ENCODE data around the gene RNF166. TPM values are rescaled to one million over a fixed set of nuclear protein-coding genes. Genes with fewer than 3 reads are reported as not detected.

Gene RNF166
- total RNA-seq, 1 donor from 2014 or later: 50.6 TPM

DNA sequence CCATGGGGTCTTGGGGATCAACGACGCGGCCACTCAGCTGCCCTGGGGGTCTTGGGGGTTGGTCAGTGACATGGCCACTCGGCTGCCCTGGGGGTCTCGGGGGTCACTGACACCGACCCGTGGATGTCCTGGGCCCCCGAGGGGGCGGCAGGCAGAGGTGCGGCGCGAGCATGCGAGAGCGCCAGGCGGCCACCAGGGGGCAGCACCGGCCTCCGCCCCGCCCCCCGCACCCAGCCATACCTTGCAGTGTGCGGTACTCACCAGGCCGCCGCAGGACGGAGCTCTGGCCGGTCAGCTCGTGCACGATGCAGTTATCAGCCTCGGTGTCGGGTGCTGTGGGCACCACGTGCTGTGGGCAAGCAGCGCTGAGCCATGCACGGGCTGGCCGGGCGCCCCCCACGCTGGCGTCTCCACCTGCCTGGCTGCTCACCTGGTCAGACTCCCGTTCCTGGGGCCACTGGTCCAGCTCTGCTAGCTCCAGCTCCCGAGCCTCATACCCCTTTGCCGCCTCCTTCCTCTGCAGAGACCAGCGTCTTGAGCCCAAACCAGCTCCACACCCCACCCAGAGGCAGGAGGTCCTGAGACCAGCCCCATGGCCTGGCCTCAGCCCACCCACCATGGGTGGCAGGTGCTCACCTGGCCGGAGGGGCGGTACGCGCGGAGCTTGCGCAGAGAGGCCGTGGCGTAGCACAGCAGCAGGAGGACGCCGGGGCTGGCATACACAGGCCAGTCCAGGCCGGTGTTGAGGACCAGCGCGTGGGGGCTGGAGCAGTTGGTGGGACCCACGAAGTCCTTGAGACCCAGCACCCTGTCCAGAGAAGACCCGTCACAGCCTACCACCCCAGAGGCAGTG is 31.3 kb upstream of the RNF166 start:
- no peaks in the 10 kb centered on the region for H3K9me3 ChIP-seq
- peaks cover 55% of the 10 kb centered on the region for H3K36me3 ChIP-seq
- H3K4me1 ChIP-seq: peaks cover 5% of the 10 kb centered on the region
- TF ChIP-seq, protein P1, sequence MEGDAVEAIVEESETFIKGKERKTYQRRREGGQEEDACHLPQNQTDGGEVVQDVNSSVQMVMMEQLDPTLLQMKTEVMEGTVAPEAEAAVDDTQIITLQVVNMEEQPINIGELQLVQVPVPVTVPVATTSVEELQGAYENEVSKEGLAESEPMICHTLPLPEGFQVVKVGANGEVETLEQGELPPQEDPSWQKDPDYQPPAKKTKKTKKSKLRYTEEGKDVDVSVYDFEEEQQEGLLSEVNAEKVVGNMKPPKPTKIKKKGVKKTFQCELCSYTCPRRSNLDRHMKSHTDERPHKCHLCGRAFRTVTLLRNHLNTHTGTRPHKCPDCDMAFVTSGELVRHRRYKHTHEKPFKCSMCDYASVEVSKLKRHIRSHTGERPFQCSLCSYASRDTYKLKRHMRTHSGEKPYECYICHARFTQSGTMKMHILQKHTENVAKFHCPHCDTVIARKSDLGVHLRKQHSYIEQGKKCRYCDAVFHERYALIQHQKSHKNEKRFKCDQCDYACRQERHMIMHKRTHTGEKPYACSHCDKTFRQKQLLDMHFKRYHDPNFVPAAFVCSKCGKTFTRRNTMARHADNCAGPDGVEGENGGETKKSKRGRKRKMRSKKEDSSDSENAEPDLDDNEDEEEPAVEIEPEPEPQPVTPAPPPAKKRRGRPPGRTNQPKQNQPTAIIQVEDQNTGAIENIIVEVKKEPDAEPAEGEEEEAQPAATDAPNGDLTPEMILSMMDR (IDR thresholded peaks at IDR 0.05): peak; percentile 100
- no peak overlapping the region for H3K27ac ChIP-seq
- no peaks in the 10 kb centered on the region for H3K27me3 ChIP-seq
- intact Hi-C loops (cut with DNase I): no loop called here
- ATAC-seq (peak; percentile 92), DNase-seq (peak; percentile 92)
- H3K4me3 ChIP-seq: no peak overlapping the region

DNA sequence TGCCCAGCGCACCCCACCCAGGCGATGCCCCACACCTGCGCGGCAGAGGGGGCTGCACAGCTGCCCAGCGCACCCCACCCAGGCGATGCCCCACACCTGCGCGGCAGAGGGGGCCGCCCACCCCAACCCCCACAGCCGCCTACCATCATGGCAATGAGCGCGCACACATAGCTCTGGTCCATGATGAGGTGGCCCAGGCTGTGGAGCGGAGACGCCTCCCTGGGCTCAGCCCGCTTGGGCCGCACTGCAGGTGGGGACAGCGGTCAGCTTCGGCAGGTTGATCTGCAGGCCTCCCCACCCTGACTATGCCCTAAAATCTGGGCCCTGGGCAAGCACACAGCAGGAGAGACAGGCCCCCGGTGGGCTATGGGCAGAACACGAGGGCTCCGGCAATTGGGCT is 30.3 kb upstream of the RNF166 start:
- ATAC-seq: no peak
- Histone ChIP-seq H3K4me3 (no peak overlapping the region), H3K27ac (no peak overlapping the region), H3K36me3 (peaks cover 65% of the 10 kb centered on the region), H3K9me3 (no peaks in the 10 kb centered on the region), H3K27me3 (no peaks in the 10 kb centered on the region), H3K4me1 (peaks cover 5% of the 10 kb centered on the region)
- TF ChIP-seq, protein P1 (IDR thresholded peaks at IDR 0.05): no peak
- intact Hi-C loops (cut with DNase I): no loop called here
- DNase-seq: no peak

DNA sequence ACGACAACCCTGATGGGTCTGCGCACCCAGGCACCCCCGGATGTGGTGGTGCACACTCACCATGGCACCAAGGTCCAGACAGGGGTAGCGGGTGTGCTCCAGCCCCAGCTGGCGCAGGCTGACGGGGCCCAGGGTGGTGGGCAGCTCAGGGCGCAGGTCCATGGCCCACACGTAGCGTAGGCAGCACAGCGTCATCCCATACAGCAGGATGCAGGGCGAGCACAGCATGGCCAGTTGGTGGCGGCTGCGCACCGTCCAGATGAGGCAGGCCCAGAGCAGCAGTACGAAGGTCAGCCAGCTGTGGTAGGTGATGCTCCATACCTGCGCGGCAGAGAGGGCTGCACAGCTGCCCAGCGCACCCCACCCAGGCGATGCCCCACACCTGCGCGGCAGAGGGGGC is 29.9 kb upstream of the RNF166 start:
- DNase-seq (no peak), ATAC-seq (no peak)
- TF ChIP-seq, protein P1 (IDR thresholded peaks at IDR 0.05): no peak
- H3K27ac ChIP-seq: no peak overlapping the region
- no peaks in the 10 kb centered on the region for H3K27me3 ChIP-seq
- no peaks in the 10 kb centered on the region for H3K9me3 ChIP-seq
- peaks cover 66% of the 10 kb centered on the region for H3K36me3 ChIP-seq
- intact Hi-C loops (cut with DNase I): no loop called here
- H3K4me1 ChIP-seq: peaks cover 5% of the 10 kb centered on the region
- no peak overlapping the region for H3K4me3 ChIP-seq

DNA sequence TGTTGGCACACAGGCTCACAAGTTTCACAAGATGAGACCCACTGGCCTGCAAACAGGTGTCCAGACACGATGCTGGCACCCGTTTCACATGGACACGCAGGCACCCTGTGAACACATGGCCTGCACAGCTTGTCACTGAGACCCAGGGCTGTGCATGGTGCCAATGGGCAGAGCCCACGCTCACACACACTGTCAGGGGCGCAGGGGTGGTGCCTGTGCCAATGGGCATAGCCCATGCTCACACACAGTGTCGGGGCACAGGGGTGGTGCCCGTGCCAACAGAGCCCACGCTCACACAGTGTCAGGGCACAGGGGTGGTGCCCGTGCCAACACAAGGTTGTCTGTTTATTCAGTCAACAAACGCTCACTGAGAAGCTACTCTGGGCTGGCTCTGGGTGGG is 29.4 kb upstream of the RNF166 start:
- Histone ChIP-seq H3K4me3 (no peak overlapping the region), H3K27ac (no peak overlapping the region), H3K9me3 (no peaks in the 10 kb centered on the region), H3K36me3 (peaks cover 66% of the 10 kb centered on the region), H3K27me3 (no peaks in the 10 kb centered on the region), H3K4me1 (peaks cover 5% of the 10 kb centered on the region)
- no peak for DNase-seq
- no peak for ATAC-seq
- intact Hi-C loops (cut with DNase I): no loop called here
- TF ChIP-seq, protein P1 (IDR thresholded peaks at IDR 0.05): no peak

DNA sequence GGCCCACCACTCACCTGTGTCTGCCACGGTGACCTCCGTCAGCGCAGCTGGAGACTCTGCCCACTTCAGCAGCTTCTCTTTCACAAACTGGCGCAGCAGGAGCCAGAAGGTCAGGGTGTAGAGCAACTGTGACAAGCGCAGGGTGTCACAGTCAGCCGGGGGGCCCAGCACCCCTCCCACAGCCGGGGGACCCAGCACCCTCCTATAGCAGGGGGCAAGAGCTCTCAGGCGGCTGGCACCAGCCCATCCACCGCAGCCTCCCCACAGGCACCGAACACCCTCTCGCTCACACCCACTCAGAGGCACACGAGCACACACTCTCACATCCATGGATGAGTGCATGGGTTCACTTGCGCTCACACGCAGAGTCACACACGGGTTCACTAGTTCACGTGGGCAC is 28.9 kb upstream of the RNF166 start:
- Histone ChIP-seq H3K4me1 (peaks cover 5% of the 10 kb centered on the region), H3K27me3 (no peaks in the 10 kb centered on the region), H3K4me3 (no peak overlapping the region), H3K36me3 (peaks cover 65% of the 10 kb centered on the region), H3K9me3 (no peaks in the 10 kb centered on the region), H3K27ac (no peak overlapping the region)
- TF ChIP-seq, protein P1 (IDR thresholded peaks at IDR 0.05): no peak
- no peak for DNase-seq
- intact Hi-C loops (cut with DNase I): no loop called here
- no peak for ATAC-seq
